ENCODE measurements around the gene SRPRA.

The SRPRA gene

GRCh38 chr11:126226334-126227084 lies 42.2 kb downstream of the SRPRA start:
- no peak for TF ChIP-seq FOXK2 (IDR thresholded peaks at IDR 0.05)
- TF ChIP-seq SUZ12 (IDR thresholded peaks at IDR 0.05): no peak
- no peak for TF ChIP-seq PKNOX1 (IDR thresholded peaks at IDR 0.05)
- TF ChIP-seq BHLHE40 (IDR thresholded peaks at IDR 0.05; ENCODE audit: borderline replicate concordance): no peak
- no peak for TF ChIP-seq SP1 (IDR thresholded peaks at IDR 0.05)
- TF ChIP-seq HDGF (IDR thresholded peaks at IDR 0.05; ENCODE audit: borderline replicate concordance): no peak
- no peak for TF ChIP-seq FOXA1 (IDR thresholded peaks at IDR 0.05)
- TF ChIP-seq ZNF384 (IDR thresholded peaks at IDR 0.05): no peak
- no peak for TF ChIP-seq CTBP1 (IDR thresholded peaks at IDR 0.05; ENCODE audit: borderline replicate concordance)
- ChIA-PET CTCF (no interaction called here), POLR2A (no interaction called here)
- no peak for DNase-seq (ENCODE audit: extremely low spot score)

- no peak for TF ChIP-seq BHLHE40 (IDR thresholded peaks at IDR 0.05; ENCODE audit: borderline replicate concordance)
- no peak for TF ChIP-seq L3MBTL2 (conservative IDR thresholded peaks at IDR 0.05)
- no peak for TF ChIP-seq HDGF (IDR thresholded peaks at IDR 0.05; ENCODE audit: borderline replicate concordance)
- no peak for TF ChIP-seq FOXK2 (IDR thresholded peaks at IDR 0.05)
- no peak for TF ChIP-seq LEF1 (IDR thresholded peaks at IDR 0.05; ENCODE audit: borderline replicate concordance)
- no peak for TF ChIP-seq ELF4 (IDR thresholded peaks at IDR 0.05)
- TF ChIP-seq ARNT (IDR thresholded peaks at IDR 0.05): no peak
- POLR2A ChIA-PET: no interaction called here
- DNase-seq (ENCODE audit: extremely low spot score): no peak
- CTCF ChIA-PET: no interaction called here
Observed at GRCh38 chr11:126225295-126225665, 43.4 kb downstream of the SRPRA start.

GRCh38 chr11:126224647-126225294 lies 43.9 kb downstream of the SRPRA start:
- DNase-seq (ENCODE audit: extremely low spot score): no peak
- ChIA-PET CTCF (no interaction called here), POLR2A (no interaction called here)
- TF ChIP-seq ZNF384 (IDR thresholded peaks at IDR 0.05) (no peak), CTBP1 (IDR thresholded peaks at IDR 0.05; ENCODE audit: borderline replicate concordance) (no peak), LEF1 (IDR thresholded peaks at IDR 0.05; ENCODE audit: borderline replicate concordance) (no peak), SP1 (IDR thresholded peaks at IDR 0.05) (no peak), BHLHE40 (IDR thresholded peaks at IDR 0.05; ENCODE audit: borderline replicate concordance) (no peak)

GRCh38 chr11:126219547-126219946 lies 49.1 kb downstream of the SRPRA start:
- CTCF ChIA-PET: interaction anchor here (0.7 kb wide), 1 partner anchor 61 kb away, joined by 3 read pairs; no protein-coding TSS in a partner anchor
- POLR2A ChIA-PET: interaction anchor here (0.9 kb wide), 1 partner anchor 49 kb away, joined by 3 read pairs; the partner anchor contains the start of genes FOXRED1 and SRPRA
- DNase-seq (ENCODE audit: extremely low spot score): no peak
- TF ChIP-seq ARNT (IDR thresholded peaks at IDR 0.05) (no peak), BHLHE40 (IDR thresholded peaks at IDR 0.05; ENCODE audit: borderline replicate concordance) (no peak), SP1 (IDR thresholded peaks at IDR 0.05) (no peak)

GRCh38 chr11:126217491-126217890 lies 51.2 kb downstream of the SRPRA start:
- ChIA-PET CTCF (no interaction called here), POLR2A (no interaction called here)
- no peak for TF ChIP-seq FOXK2 (IDR thresholded peaks at IDR 0.05)
- no peak for TF ChIP-seq FOXM1 (IDR thresholded peaks at IDR 0.05; ENCODE audit: borderline replicate concordance)
- TF ChIP-seq CTBP1 (IDR thresholded peaks at IDR 0.05; ENCODE audit: borderline replicate concordance): no peak
- TF ChIP-seq L3MBTL2 (conservative IDR thresholded peaks at IDR 0.05): no peak
- TF ChIP-seq LEF1 (IDR thresholded peaks at IDR 0.05; ENCODE audit: borderline replicate concordance): no peak
- TF ChIP-seq PKNOX1 (IDR thresholded peaks at IDR 0.05): no peak
- no peak for TF ChIP-seq ELF4 (IDR thresholded peaks at IDR 0.05)
- TF ChIP-seq SUZ12 (IDR thresholded peaks at IDR 0.05): no peak
- TF ChIP-seq NFRKB (IDR thresholded peaks at IDR 0.05): no peak
- DNase-seq (ENCODE audit: extremely low spot score): no peak

- no peak for DNase-seq (ENCODE audit: extremely low spot score)
- ChIA-PET CTCF (no interaction called here), POLR2A (no interaction called here)
- TF ChIP-seq BHLHE40 (IDR thresholded peaks at IDR 0.05; ENCODE audit: borderline replicate concordance): no peak
- TF ChIP-seq L3MBTL2 (conservative IDR thresholded peaks at IDR 0.05): no peak
- no peak for TF ChIP-seq LEF1 (IDR thresholded peaks at IDR 0.05; ENCODE audit: borderline replicate concordance)
- no peak for TF ChIP-seq FOXM1 (IDR thresholded peaks at IDR 0.05; ENCODE audit: borderline replicate concordance)
- no peak for TF ChIP-seq CTBP1 (IDR thresholded peaks at IDR 0.05; ENCODE audit: borderline replicate concordance)
- no peak for TF ChIP-seq ZNF384 (IDR thresholded peaks at IDR 0.05)
- TF ChIP-seq ARNT (IDR thresholded peaks at IDR 0.05): no peak
- TF ChIP-seq TARDBP (IDR thresholded peaks at IDR 0.05): no peak
- TF ChIP-seq PKNOX1 (IDR thresholded peaks at IDR 0.05): no peak
- no peak for TF ChIP-seq FOXK2 (IDR thresholded peaks at IDR 0.05)
- TF ChIP-seq FOXA1 (IDR thresholded peaks at IDR 0.05): no peak
- TF ChIP-seq HDGF (IDR thresholded peaks at IDR 0.05; ENCODE audit: borderline replicate concordance): no peak
- no peak for TF ChIP-seq ELF4 (IDR thresholded peaks at IDR 0.05)
- no peak for TF ChIP-seq NFRKB (IDR thresholded peaks at IDR 0.05)
Observed at GRCh38 chr11:126216526-126217305, 52.0 kb downstream of the SRPRA start.

All from HEK293T (cell line).